Activated CD4-positive, alpha-beta T cell treated with anti-CD3 and anti-CD28 coated beads for 36 hours (primary cell): ENCODE results near the gene PUSL1. TPM values are rescaled to one million over a fixed set of nuclear protein-coding genes. Genes with fewer than 3 reads are reported as not detected.

Source experiments
- ATAC-seq: fragments of 200-7000 bp; cut with Tn5 transposase; one replicate; pipeline ENCODE4 v1.10.0; 2021; ENCODE audit warnings: mild to moderate bottlenecking, moderate library complexity
- CTCF ChIA-PET: fragments of 350-600 bp; sonication (Branson Sonifier 250); formaldehyde crosslinking; loops from one replicate; lab custom pipeline; 2021; ENCODE audit warnings: antibody characterized with exemption; lab: Charles Lee
- POLR2A ChIA-PET: fragments of 350-600 bp; sonication (Branson Sonifier 250); formaldehyde crosslinking; loops from one replicate; lab custom pipeline; 2021; ENCODE audit warnings: antibody characterized with exemption, inconsistent platforms; lab: Charles Lee
- DNase-seq: peaks from one replicate; pipeline ENCODE4 v3.0.0-alpha.2; 2020
- H3K27ac Mint-ChIP-seq: one replicate; pipeline ENCODE4 v1.8.0; 2021; ENCODE audit warnings: mixed read lengths
- H3K27me3 Mint-ChIP-seq: one replicate; pipeline ENCODE4 v1.8.0; 2021; ENCODE audit warnings: mixed read lengths
- H3K36me3 Mint-ChIP-seq: one replicate; pipeline ENCODE4 v1.8.0; 2021; ENCODE audit warnings: low read depth, mixed read lengths
- H3K4me1 Mint-ChIP-seq: one replicate; pipeline ENCODE4 v1.8.0; 2021; ENCODE audit warnings: mixed read lengths
- H3K4me3 Mint-ChIP-seq: one replicate; pipeline ENCODE4 v1.8.0; 2021; ENCODE audit warnings: mild to moderate bottlenecking, moderate library complexity, mixed read lengths
- H3K9me3 Mint-ChIP-seq: one replicate; pipeline ENCODE4 v1.8.0; 2021; ENCODE audit warnings: low read depth, mixed read lengths
- intact Hi-C, 2 experiments: fragments of 100-400 bp; cut with DNase I in 1 of 2; cut with micrococcal nuclease in 1 of 2; formaldehyde crosslinking; loops; one replicate each; pipeline versions ENCODE4 v1.14.2 to v1.15.1; 2022 to 2024; cut with DNase I, micrococcal nuclease
- total RNA-seq, 2 experiments: library from RNA; stranded (reverse); gene quantifications; one replicate each; pipeline ENCODE4 v1.2.3, GENCODE V29; 2021

Gene PUSL1
- total RNA-seq, 2 experiments from 2014 or later = 13.7 to 18.0 TPM

DNA sequence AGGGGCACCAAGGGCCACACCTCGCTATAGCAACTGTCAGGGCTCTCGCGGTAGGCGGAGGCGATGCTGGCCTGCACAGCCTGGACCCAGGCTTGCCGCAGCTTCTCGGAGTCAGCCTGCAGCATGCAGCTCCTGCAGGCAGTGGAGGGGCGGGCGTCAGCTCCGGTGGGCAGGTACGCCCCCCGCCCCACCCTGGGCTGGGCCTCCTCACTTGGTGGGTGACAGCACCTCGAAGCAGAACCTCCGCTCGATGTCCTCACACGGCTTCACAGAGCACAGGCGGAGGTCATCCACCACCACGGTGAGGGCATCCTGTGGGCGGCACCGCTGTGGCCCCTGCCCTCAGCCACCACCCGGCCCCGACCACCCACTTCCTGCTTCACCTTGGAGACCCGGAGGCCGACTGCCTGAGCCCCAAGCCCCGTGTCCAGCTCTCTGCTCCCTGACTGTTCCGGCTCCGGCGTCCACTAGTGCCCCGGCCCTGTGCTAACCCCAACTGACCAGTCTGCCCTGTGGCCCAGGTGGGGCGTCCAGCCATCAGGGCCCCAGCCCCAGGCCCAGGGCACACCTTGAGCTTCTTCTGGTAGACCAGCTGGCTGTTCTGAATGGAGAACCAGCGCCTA is 10.5 kb upstream of the PUSL1 start:
- Mint-ChIP-seq H3K36me3 (no peaks in the 10 kb centered on the region), H3K4me3 (no peak overlapping the region), H3K4me1 (no peaks in the 10 kb centered on the region), H3K27ac (no peak overlapping the region), H3K27me3 (no peaks in the 10 kb centered on the region), H3K9me3 (no peaks in the 10 kb centered on the region)
- no peak for ATAC-seq
- CTCF ChIA-PET = no interaction called here
- DNase-seq = no peak
- POLR2A ChIA-PET = no interaction called here
- intact Hi-C loops = no loop called here

DNA sequence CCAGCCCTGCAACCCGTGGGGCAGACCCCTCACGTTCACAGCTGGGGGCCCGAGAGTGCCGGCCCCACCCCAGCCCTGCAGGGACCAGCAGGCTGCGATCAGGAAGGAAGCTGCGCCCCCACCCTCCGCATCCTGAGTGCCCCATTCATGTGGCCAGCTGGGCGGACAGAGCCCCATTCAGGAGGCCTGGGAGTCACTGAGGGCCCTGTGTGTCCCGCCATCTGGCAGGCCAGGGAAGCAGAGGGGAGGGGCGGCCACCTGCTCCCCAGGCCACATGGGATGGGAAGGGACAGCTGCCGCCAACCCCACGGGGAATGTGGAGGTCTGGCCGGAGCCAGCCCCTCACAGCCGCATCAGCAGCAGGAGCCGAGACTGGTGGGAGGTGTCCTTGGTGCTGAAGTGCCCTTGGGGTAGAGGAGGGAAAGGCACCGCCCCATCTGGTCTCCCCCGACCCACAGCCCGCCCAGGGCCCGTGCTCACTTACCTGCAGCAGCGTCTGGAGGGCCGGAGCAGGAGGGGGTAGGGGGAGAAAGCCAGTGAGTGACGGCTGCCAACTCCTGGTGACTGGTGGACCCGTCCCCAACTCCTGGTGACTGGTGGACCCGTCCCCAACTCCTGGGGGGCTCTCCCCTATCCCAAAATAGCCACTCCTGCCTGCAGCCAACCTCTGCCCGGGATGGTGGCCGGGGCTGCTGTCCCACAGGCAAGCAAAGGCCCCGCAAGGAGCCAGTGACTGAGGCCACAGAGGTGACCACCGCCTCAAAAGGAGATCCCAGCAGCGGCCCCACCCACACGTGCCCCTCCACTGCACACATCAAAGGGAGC is 9.3 kb upstream of the PUSL1 start:
- Mint-ChIP-seq H3K36me3 (no peaks in the 10 kb centered on the region), H3K9me3 (no peaks in the 10 kb centered on the region), H3K27ac (no peak overlapping the region), H3K4me1 (no peaks in the 10 kb centered on the region), H3K27me3 (no peaks in the 10 kb centered on the region), H3K4me3 (no peak overlapping the region)
- POLR2A ChIA-PET = no interaction called here
- ATAC-seq (no peak), DNase-seq (no peak)
- CTCF ChIA-PET = interaction anchor here (1.0 kb wide), 1 partner anchor 25 kb away, joined by 3 read pairs; the partner anchor contains the start of gene UBE2J2
- intact Hi-C loops = no loop called here

DNA sequence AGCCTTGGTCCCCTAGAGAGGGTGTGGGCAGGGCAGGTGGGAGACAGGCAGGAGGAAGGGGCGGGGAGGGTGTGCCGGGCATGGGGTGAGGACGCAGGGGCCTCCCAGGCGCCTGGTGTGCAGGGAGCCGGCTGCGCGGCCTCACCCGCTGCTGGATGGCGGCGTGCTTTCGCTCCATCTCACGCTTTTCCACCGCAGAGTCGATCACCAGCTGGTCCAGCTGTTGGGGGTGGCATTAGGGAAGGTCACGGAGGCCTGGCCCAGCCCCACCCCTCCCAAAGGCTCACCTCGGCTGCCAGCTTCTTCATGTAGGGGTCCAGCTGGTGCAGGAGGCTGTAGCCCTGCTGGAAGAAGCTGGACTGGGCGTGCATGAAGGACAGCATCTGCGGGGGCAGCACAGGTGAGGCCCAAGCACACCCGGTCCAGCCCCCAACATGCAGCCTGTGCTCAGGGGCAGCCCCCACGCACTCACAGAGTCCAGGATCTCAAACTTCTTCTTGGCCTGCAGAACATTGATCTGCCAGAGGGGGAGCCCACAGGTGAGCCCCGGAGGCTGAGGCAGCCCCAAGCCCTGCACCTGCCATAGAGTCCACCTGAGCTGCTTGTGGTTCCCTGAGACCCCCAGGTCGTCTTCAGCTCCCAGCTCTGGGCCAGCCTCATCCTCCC is 8.6 kb upstream of the PUSL1 start:
- H3K27ac Mint-ChIP-seq = no peak overlapping the region
- intact Hi-C loops = loop anchor here in 1 of 2 experiments (10.0 kb wide), 1 partner anchor 265 kb away; no protein-coding TSS in a partner anchor
- H3K4me1 Mint-ChIP-seq = no peaks in the 10 kb centered on the region
- H3K9me3 Mint-ChIP-seq = no peaks in the 10 kb centered on the region
- H3K36me3 Mint-ChIP-seq = no peaks in the 10 kb centered on the region
- ChIA-PET CTCF (interaction anchor here (0.6 to 1.0 kb wide), 4 partner anchors 15 to 277 kb away, joined by 3 read pairs; partner anchors contain the start of gene UBE2J2), POLR2A (no interaction called here)
- DNase-seq (peak; percentile 55), ATAC-seq (peak; percentile 73)
- H3K4me3 Mint-ChIP-seq = no peak overlapping the region
- H3K27me3 Mint-ChIP-seq = no peaks in the 10 kb centered on the region

DNA sequence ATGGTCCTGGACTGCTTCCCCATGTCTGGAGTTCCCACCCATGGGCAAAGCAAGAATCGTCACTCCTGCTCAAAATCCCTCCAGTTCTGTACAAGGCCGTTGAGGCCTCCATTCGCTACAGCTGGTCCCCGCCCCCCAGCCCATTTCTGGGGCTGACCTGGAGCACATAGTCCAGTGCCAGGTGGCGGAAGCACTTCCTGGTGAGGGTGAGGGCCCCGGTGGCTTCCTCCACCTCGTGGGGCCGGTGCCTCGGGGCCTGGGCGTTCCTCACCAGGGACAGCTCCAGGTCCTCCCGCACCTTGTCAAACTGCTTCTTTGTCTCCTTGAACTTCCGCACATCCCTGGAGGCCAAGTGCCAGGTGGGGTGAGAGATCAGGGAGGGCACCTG is 8.1 kb upstream of the PUSL1 start:
- no peaks in the 10 kb centered on the region for H3K27me3 Mint-ChIP-seq
- no peaks in the 10 kb centered on the region for H3K36me3 Mint-ChIP-seq
- no peaks in the 10 kb centered on the region for H3K9me3 Mint-ChIP-seq
- no peak overlapping the region for H3K4me3 Mint-ChIP-seq
- CTCF ChIA-PET = interaction anchor here (0.6 to 1.0 kb wide), 4 partner anchors 16 to 278 kb away, joined by 3 read pairs; partner anchors contain the start of gene UBE2J2
- H3K4me1 Mint-ChIP-seq = peaks cover 4% of the 10 kb centered on the region
- DNase-seq (no peak), ATAC-seq (no peak)
- intact Hi-C loops = loop anchor here in 1 of 2 experiments (10.0 kb wide), 1 partner anchor 266 kb away; no protein-coding TSS in a partner anchor
- no peak overlapping the region for H3K27ac Mint-ChIP-seq
- POLR2A ChIA-PET = no interaction called here

DNA sequence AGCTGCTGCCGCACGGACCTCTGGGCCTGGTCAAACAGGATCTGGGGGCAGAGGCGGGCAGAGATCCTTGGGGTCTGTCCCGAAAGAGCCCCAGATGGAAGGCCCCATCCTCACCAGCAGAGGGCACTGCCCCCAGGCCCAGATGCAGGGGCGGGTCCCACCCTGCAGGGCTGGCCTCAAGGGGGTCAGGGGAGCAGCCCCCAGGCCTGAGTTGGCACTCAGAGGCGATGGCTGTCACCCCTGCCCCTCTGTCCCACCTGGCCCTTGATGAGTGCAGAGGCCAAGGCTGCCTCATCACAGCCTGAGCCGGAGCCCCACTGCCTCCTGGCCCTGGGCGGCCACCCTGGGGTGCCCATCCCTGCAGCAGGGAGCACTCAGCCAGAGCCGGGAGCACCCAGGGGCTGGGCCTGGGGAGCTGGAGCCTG is 6.4 kb upstream of the PUSL1 start:
- H3K27ac Mint-ChIP-seq = no peak overlapping the region
- H3K4me1 Mint-ChIP-seq = peaks cover 19% of the 10 kb centered on the region
- no peak overlapping the region for H3K4me3 Mint-ChIP-seq
- no peaks in the 10 kb centered on the region for H3K27me3 Mint-ChIP-seq
- H3K9me3 Mint-ChIP-seq = no peaks in the 10 kb centered on the region
- intact Hi-C loops = loop anchor here in 1 of 2 experiments (10.0 kb wide), 1 partner anchor 267 kb away; no protein-coding TSS in a partner anchor
- no peaks in the 10 kb centered on the region for H3K36me3 Mint-ChIP-seq
- POLR2A ChIA-PET = no interaction called here
- ATAC-seq (no peak), DNase-seq (peak; percentile 36)
- CTCF ChIA-PET = no interaction called here

DNA sequence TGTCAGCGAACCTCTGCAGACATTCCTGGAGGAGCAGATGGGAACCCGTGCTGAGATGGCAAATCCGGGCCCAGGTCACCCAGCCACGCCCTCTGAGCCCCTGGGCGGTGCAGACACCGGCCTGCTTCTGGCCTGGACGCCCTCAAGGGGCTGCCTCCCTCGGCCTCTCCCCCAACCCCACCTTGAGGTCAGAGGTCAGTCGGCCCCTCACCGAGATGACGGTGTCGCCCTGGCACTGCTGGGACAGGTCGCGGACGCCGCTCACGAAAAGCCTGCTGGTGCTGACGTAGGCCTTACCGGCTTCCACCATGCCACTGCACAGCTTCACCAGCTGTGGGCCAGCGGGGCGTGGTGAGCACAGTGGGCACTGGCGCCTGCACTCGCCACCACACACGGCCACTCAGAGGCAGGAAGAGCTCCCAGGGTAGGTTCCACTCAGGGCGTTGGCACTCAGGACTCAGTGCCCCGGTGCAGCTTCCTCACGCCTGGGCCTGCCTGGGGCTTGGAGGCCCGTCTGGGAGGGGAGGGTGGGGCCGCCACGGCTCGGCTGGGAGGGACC is 5.4 kb upstream of the PUSL1 start:
- H3K27ac Mint-ChIP-seq = no peak overlapping the region
- ChIA-PET POLR2A (no interaction called here), CTCF (no interaction called here)
- H3K27me3 Mint-ChIP-seq = no peaks in the 10 kb centered on the region
- H3K4me1 Mint-ChIP-seq = peaks cover 21% of the 10 kb centered on the region
- no peak overlapping the region for H3K4me3 Mint-ChIP-seq
- no peaks in the 10 kb centered on the region for H3K9me3 Mint-ChIP-seq
- no peak for ATAC-seq
- no peak for DNase-seq
- no peaks in the 10 kb centered on the region for H3K36me3 Mint-ChIP-seq
- intact Hi-C loops = loop anchor here in 1 of 2 experiments (10.0 kb wide), 1 partner anchor 268 kb away; no protein-coding TSS in a partner anchor

DNA sequence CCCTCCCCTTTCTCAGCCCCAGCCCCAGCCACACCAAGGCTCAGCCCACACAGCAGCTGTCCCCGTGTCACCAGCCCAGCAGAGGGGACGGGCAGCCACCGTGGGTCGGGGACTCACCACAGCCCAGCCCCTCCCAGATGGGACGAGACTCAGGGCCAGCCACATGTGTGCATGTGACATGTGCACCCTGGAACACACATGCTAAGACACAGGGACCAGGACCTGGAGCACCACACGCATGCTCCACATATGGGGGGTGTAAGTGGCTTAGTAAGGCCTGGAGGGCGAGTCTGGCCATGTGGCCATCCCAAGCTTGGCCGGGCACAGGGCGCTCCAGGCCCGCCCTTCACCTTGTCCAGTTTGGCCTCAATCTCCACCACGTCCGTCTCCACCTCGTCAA is 4.7 kb upstream of the PUSL1 start:
- H3K9me3 Mint-ChIP-seq = no peaks in the 10 kb centered on the region
- no peaks in the 10 kb centered on the region for H3K36me3 Mint-ChIP-seq
- ATAC-seq = no peak
- peaks cover 21% of the 10 kb centered on the region for H3K4me1 Mint-ChIP-seq
- H3K27me3 Mint-ChIP-seq = no peaks in the 10 kb centered on the region
- intact Hi-C loops = loop anchor here in 1 of 2 experiments (10.0 kb wide), 1 partner anchor 269 kb away; no protein-coding TSS in a partner anchor
- H3K27ac Mint-ChIP-seq = no peak overlapping the region
- POLR2A ChIA-PET = no interaction called here
- CTCF ChIA-PET = no interaction called here
- H3K4me3 Mint-ChIP-seq = no peak overlapping the region
- DNase-seq = no peak

DNA sequence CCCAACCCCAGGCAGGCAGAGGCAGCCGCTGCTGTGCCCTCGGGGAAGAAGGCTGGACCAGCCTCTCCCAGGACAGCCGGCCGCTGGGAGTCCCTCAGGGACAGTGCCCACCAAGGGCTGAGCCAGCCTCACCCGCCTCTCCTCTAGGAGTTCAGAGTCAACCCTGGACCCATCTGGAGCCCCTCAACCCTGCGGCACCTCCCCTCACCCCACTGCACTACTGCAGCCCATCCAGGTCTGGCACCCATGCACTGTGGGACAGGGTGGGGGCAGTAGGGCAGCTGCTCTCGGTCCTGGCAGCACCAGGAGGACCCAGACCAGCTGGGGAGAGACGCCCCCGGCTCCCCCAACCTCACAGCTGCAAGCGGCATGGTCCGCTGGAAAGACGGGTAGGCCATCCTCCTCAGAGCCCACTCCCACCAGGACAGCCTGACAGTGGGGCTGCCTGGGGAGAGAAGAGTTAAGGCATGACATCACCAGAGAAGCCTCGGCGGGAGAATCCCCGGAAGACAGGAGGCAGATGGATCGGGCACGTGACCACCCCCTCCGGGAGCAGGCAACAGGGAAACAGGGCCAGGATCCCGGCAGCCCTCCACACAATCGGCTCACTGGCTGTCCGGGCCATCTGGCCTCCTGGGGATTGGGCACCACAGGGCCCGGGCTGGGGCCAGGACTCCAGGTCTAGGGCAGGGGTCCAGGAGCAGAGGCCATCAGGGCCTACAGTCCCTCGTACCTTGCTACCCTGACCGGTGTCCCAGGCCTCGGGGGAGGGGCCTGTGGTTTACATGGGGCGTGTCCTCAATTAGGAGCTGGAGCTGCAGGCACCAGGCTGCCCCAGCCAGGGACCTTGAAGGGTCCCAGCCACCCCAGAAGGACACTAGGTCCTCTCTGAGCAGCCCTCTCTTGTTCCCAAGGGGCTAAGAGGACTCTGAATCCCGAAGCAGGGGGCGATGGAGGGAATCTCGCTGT is 3.8 kb upstream of the PUSL1 start:
- ChIA-PET POLR2A (interaction anchor here (1.0 kb wide), 1 partner anchor 70 kb away, joined by 4 read pairs; the partner anchor contains the start of gene AURKAIP1), CTCF (interaction anchor here (0.7 to 1.1 kb wide), 3 partner anchors 28 to 303 kb away, joined by 3 to 4 read pairs (median 3); no protein-coding TSS in a partner anchor)
- intact Hi-C loops = loop anchor here (5.0 to 10.0 kb wide), 3 partner anchors 32 to 1273 kb away; partner anchors contain the start of gene UBE2J2 (in 1 of the 2)
- Mint-ChIP-seq H3K4me3 (no peak overlapping the region), H3K36me3 (no peaks in the 10 kb centered on the region), H3K4me1 (peaks cover 21% of the 10 kb centered on the region), H3K27ac (no peak overlapping the region), H3K9me3 (no peaks in the 10 kb centered on the region), H3K27me3 (no peaks in the 10 kb centered on the region)
- ATAC-seq (no peak), DNase-seq (no peak)

DNA sequence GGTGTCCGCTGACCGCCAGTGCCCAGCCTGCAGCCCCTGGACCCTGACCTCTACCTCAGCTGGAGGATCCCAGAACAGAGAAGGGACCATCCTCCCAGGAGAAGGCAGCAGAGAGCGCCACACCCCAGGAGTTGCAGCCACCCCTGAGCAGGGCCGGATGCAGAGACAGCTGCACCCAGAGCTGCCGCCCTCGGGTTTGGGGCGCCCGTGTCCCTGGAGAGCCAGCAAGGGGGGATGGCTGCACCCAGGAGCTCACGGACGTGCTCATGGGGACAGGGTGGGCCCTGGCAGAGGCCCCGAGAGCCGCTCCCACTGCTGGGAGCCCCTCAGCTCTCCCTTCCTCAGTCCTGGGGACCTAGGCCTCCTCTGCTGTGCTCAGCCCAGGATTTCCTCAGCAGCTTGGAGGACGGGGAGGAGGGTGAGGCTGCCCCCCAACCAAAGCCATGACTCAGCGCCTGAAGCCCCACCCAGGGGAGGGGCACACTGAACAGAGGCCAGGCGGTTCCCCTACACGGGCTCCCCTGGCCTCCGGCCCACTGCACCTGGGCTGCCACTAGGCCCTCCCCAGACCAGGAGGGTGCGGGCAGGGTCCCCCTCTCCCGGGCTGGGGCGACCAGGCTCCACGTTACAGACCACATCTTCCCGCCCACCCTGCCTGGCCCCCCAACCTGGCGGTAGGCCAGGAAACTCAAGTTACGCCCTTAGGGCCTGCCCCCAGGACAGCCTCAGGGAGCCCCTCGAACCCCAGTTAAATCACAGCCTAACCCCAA is 2.9 kb upstream of the PUSL1 start:
- Mint-ChIP-seq H3K36me3 (no peaks in the 10 kb centered on the region), H3K9me3 (no peaks in the 10 kb centered on the region), H3K27me3 (no peaks in the 10 kb centered on the region), H3K4me3 (peak overlapping the region; percentile 80), H3K4me1 (peaks cover 23% of the 10 kb centered on the region), H3K27ac (peak overlapping the region; percentile 65)
- ATAC-seq = peak; percentile 40
- peak; percentile 78 for DNase-seq
- intact Hi-C loops = loop anchor here (5.0 to 10.0 kb wide), 3 partner anchors 33 to 1272 kb away; partner anchors contain the start of gene UBE2J2 (in 1 of the 2)
- POLR2A ChIA-PET = interaction anchor here (1.0 kb wide), 1 partner anchor 70 kb away, joined by 4 read pairs; the partner anchor contains the start of gene AURKAIP1
- CTCF ChIA-PET = interaction anchor here (0.7 to 1.1 kb wide), 3 partner anchors 29 to 304 kb away, joined by 3 to 4 read pairs (median 3); no protein-coding TSS in a partner anchor
